ENCODE measurements around the gene HLF. TPM values are rescaled to one million over a fixed set of nuclear protein-coding genes. Genes with fewer than 3 reads are reported as not detected.

The HLF gene
- total RNA-seq, 2 experiments from 2014 or later = 0.79 to 0.86 TPM

DNA sequence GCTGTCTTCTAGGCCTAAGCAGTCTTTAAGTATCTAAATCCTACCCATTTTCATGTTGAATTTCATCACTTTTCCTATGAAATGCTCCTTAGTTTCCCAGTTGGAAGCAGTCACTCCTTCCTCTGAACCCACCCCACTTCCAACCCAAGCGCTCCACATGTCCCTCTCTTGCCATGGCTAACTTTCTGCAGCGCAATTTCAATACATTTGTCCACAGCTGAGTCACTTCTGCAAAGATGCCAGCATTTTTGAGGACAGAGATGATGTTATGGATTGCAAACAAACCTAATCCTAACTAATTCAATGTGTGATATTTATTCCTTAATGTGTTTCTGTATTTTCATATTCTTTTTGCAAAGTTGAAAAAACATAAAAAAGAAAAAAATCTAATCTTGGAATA, 71.7 kb downstream of the HLF start:
- H3K4me1 Mint-ChIP-seq (ENCODE audit: low read depth) = no peaks in the 10 kb centered on the region
- intact Hi-C loops (cut with micrococcal nuclease) = no loop called here
- no peaks in the 10 kb centered on the region for H3K9me3 Mint-ChIP-seq
- DNase-seq = no peak
- H3K36me3 Mint-ChIP-seq (ENCODE audit: low read depth) = no peaks in the 10 kb centered on the region
- H3K27ac Mint-ChIP-seq = no peak overlapping the region
- CTCF ChIA-PET = no interaction called here
- H3K27me3 Mint-ChIP-seq (ENCODE audit: low read depth) = peaks cover 13% of the 10 kb centered on the region
- no peak overlapping the region for H3K4me3 Mint-ChIP-seq

DNA sequence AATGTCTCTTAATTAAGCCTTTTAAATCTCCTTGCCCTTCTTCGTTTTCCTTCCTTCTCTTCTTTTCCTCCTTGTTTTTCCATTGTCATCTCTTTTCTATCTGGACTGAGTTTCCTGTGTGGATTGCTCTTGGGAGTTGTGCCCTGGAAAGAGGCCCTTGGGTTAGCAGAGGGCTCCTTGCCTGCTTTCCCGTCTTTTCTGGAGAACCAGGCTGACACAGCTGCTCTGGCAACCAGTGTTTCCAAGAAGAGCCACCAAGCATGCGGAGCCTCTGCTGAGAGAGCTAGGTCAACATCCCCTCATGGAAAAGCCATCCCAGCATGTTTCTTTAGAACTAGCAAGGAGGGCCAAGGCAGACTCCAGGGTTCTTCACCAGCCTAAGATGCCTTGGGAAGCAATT, 75.4 kb downstream of the HLF start:
- intact Hi-C loops (cut with micrococcal nuclease) = no loop called here
- H3K27ac Mint-ChIP-seq = no peak overlapping the region
- CTCF ChIA-PET = no interaction called here

DNA sequence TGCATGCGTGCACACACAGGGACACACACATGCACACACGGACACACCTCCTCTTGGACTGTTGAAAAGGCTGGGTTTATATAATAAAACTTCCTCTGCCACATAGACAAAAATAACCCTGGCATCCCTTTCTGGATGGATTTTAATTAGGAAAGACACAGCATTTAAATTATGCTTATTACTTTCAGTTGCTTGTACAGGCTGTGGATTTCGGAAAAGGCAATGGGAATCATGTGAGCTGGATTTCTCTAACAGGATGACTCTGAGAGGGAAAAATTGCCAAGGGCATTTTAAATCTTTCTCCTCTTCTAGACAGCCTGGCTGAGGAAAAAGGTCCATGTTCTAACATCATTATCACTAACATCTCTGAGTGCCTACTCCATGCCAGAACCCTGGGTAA, 75.9 kb downstream of the HLF start:
- Mint-ChIP-seq H3K36me3 (ENCODE audit: low read depth) (no peaks in the 10 kb centered on the region), H3K4me1 (ENCODE audit: low read depth) (peaks cover 3% of the 10 kb centered on the region), H3K4me3 (no peak overlapping the region), H3K27me3 (ENCODE audit: low read depth) (peaks cover 13% of the 10 kb centered on the region), H3K9me3 (no peaks in the 10 kb centered on the region), H3K27ac (no peak overlapping the region)
- CTCF ChIA-PET = no interaction called here
- intact Hi-C loops (cut with micrococcal nuclease) = no loop called here
- DNase-seq = no peak

More for the DNA sequence above, 75.4 kb downstream of the HLF start:
- Mint-ChIP-seq H3K36me3 (ENCODE audit: low read depth) (no peaks in the 10 kb centered on the region), H3K4me3 (no peak overlapping the region), H3K27me3 (ENCODE audit: low read depth) (peaks cover 13% of the 10 kb centered on the region), H3K9me3 (no peaks in the 10 kb centered on the region), H3K4me1 (ENCODE audit: low read depth) (peaks cover 3% of the 10 kb centered on the region)
- no peak for DNase-seq

DNA sequence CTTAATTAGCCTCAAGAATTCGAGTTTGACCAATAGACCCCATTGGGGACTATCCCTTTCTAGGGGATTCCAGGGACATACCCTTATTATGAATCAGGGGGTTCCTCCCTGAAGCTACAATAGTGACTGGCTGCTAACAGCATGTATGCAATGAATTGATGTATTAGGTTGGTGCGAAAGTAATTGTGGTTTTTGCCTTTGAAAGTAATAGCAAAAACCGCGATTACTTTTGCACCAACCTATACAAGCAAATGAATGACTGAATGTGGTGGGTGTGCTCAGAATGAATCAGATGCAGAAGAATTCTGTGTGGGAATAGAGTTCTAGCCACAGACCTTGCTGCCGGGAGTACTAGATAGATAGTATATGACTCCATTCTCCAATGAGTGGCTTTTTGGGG, 76.7 kb downstream of the HLF start:
- no peak for DNase-seq
- intact Hi-C loops (cut with micrococcal nuclease) = no loop called here
- Mint-ChIP-seq H3K36me3 (ENCODE audit: low read depth) (no peaks in the 10 kb centered on the region), H3K4me1 (ENCODE audit: low read depth) (peaks cover 3% of the 10 kb centered on the region), H3K27me3 (ENCODE audit: low read depth) (peaks cover 13% of the 10 kb centered on the region), H3K4me3 (no peak overlapping the region), H3K9me3 (no peaks in the 10 kb centered on the region), H3K27ac (no peak overlapping the region)
- CTCF ChIA-PET = no interaction called here

DNA sequence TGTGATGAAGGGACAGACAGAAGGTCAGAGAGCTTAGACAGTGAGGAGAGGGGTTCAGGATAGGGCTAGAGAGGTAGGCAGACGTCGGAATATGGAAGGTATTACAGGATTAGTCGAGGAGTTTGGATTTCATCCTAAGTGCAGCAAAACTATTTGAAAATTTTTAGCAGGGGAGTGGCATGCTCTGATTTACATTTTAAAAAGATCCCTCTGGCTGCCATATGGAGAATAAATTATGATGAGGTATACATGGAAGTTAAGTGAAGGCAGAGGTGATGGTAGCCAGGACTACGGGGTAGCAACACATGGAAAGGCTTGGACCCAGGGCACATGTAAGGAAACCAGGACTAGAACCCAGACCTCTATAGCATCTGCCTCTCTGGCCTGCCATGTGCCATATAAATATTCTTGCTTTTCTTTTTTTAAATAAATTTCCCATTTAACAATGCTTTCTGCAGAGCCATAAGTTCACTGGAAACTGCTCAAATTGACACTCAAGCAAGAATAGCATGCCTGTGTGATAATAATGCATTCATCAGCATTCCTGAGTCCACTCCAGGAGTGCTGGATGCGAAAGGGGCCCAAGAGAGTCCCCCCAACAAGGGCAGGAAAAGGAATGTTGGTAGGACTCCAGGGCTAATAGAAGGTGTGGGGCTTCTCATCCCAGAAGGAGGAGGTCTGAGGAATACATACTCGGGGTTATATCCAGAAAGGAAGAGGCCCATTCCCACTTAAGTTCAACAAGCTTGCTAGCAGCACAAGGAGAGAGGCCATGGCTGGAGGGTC, 78.2 kb downstream of the HLF start:
- no peaks in the 10 kb centered on the region for H3K36me3 Mint-ChIP-seq (ENCODE audit: low read depth)
- CTCF ChIA-PET = interaction anchor here (0.8 to 2.1 kb wide), 3 partner anchors 9 to 251 kb away, joined by 3 to 6 read pairs (median 4); no protein-coding TSS in a partner anchor
- peaks cover 13% of the 10 kb centered on the region for H3K27me3 Mint-ChIP-seq (ENCODE audit: low read depth)
- peaks cover 3% of the 10 kb centered on the region for H3K4me1 Mint-ChIP-seq (ENCODE audit: low read depth)
- no peak overlapping the region for H3K4me3 Mint-ChIP-seq
- DNase-seq = no peak
- H3K27ac Mint-ChIP-seq = no peak overlapping the region
- intact Hi-C loops (cut with micrococcal nuclease) = no loop called here
- no peaks in the 10 kb centered on the region for H3K9me3 Mint-ChIP-seq

DNA sequence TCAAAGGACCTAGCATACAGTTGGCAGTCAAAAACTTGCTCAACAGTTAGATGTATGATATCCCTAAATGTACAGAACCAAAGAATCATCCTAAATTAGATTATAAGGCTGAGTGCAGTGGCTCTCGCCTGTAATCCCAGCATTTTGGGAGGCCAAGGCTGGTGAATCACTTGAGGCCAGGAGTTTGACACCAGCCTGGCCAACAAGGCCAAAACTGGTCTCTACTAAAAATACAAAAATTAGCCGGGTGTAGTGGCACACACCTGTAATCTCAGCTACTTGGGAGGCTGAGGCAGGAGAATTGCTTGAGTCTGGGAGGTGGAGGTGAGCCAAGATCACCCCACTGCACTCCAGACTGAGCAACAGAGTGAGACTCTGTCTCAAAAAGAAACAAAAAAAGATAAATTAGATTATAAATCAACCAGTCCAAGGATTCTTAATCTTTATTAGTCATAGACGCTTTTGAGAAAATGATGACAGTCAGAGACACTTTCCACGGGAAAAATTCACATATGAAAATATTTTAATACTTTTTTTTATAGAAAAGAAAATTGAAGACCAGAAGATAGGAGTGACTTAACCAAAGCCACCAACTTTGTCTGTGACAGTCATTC, 79.2 kb downstream of the HLF start:
- peaks cover 8% of the 10 kb centered on the region for H3K27me3 Mint-ChIP-seq (ENCODE audit: low read depth)
- intact Hi-C loops (cut with micrococcal nuclease) = no loop called here
- no peaks in the 10 kb centered on the region for H3K9me3 Mint-ChIP-seq
- H3K4me3 Mint-ChIP-seq = no peak overlapping the region
- DNase-seq = no peak
- H3K36me3 Mint-ChIP-seq (ENCODE audit: low read depth) = no peaks in the 10 kb centered on the region
- CTCF ChIA-PET = interaction anchor here (0.9 to 2.1 kb wide), 2 partner anchors 14 to 351 kb away, joined by 3 to 4 read pairs; no protein-coding TSS in a partner anchor
- H3K27ac Mint-ChIP-seq = no peak overlapping the region
- peaks cover 6% of the 10 kb centered on the region for H3K4me1 Mint-ChIP-seq (ENCODE audit: low read depth)

DNA sequence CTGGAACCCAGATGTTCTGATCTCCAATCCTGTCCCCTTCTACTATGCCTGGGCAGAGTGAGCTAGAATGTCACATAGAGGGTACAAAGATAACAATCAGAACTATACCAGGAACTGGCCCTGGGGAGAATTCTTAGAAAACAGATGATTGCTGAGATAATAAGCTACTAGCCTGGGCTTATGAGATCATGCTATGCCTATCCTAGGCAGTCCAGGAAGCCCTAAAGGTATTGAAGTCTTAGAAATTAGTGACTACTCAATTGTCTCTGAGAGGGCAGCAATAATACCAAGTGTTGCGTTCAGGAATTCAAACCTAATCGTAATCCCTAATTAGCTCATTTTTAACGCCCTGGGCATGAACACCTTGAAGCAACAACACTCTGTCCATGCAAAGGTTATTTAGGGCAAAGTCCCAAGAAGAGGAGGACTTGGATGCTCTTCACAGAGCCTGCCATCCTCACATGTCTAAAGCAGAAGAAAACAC, 79.8 kb downstream of the HLF start:
- Mint-ChIP-seq H3K4me3 (no peak overlapping the region), H3K4me1 (ENCODE audit: low read depth) (peaks cover 6% of the 10 kb centered on the region), H3K9me3 (no peaks in the 10 kb centered on the region), H3K27ac (no peak overlapping the region), H3K27me3 (ENCODE audit: low read depth) (peaks cover 5% of the 10 kb centered on the region), H3K36me3 (ENCODE audit: low read depth) (no peaks in the 10 kb centered on the region)
- CTCF ChIA-PET = interaction anchor here (0.5 to 2.1 kb wide), 4 partner anchors 14 to 1278 kb away, joined by 3 to 4 read pairs (median 3); no protein-coding TSS in a partner anchor
- intact Hi-C loops (cut with micrococcal nuclease) = no loop called here
- no peak for DNase-seq

DNA sequence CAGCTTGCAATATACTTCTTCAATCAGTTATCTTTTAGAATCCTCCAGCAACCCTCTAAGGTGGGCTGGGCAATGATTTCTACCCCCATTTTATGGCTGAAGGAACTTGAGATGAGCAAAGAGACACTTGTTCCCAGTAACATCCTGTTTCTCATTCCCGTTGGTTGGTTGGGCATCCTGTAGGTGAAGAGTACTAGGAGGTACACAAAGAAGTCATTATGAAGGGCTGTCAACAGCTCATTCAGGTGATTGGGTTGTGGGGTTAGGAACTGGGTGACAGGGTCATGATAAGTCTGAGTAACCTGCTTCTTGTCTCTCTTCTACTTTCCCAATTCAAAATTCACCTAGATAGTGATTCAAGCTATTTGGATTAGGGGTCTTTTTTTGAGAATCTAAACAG, 80.4 kb downstream of the HLF start:
- Mint-ChIP-seq H3K4me3 (no peak overlapping the region), H3K9me3 (no peaks in the 10 kb centered on the region), H3K27ac (no peak overlapping the region), H3K27me3 (ENCODE audit: low read depth) (peaks cover 4% of the 10 kb centered on the region), H3K36me3 (ENCODE audit: low read depth) (no peaks in the 10 kb centered on the region), H3K4me1 (ENCODE audit: low read depth) (peaks cover 6% of the 10 kb centered on the region)
- DNase-seq = no peak
- CTCF ChIA-PET = interaction anchor here (0.6 to 2.1 kb wide), 4 partner anchors 13 to 1616 kb away, joined by 3 to 4 read pairs (median 4); partner anchors contain the start of gene COIL
- intact Hi-C loops (cut with micrococcal nuclease) = no loop called here

DNA sequence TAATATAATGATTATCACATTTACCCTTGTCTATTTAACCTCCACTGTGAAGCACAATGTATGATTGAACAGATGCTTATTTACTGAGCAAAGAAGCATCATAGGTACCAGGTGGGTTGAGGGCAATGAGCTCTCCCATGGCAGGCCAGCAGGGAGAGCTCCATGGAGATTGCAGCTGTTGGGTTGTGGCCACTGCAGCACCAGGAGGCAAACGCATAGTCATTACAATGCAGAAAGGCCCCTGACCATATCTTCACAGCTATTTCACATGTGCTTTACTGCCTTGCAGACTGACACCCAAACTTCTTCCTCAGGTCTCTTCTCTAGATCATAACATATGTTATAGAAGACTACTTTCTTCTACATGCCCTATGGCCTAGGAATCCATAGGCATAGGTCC, 81.9 kb downstream of the HLF start:
- intact Hi-C loops (cut with micrococcal nuclease) = no loop called here
- H3K9me3 Mint-ChIP-seq = no peaks in the 10 kb centered on the region
- CTCF ChIA-PET = interaction anchor here (0.6 to 4.2 kb wide), 4 partner anchors 10 to 354 kb away, joined by 3 to 31 read pairs (median 10); no protein-coding TSS in a partner anchor
- no peaks in the 10 kb centered on the region for H3K36me3 Mint-ChIP-seq (ENCODE audit: low read depth)
- H3K4me1 Mint-ChIP-seq (ENCODE audit: low read depth) = peaks cover 6% of the 10 kb centered on the region
- H3K27me3 Mint-ChIP-seq (ENCODE audit: low read depth) = peaks cover 2% of the 10 kb centered on the region
- no peak for DNase-seq
- H3K4me3 Mint-ChIP-seq = no peak overlapping the region
- H3K27ac Mint-ChIP-seq = no peak overlapping the region

DNA sequence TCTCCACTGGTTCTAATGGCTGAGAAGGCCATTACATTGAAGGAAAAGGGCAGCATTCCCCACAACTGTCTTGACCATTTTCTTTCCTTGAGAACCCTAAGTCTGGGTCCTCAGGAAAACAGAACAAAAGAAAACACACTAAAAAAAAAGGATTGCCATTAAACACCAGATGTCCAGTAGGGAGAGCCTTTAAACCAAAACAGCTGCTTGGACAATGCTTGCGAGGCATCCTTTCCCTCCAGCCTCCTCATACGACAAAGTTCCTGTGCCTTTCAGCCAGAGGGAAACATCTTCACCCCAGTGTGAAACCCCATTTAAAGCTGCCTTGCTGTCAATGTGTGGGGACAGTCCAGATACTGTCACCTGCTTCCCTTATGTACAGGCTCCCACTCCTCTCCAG, 82.6 kb downstream of the HLF start:
- H3K27me3 Mint-ChIP-seq (ENCODE audit: low read depth) = peaks cover 2% of the 10 kb centered on the region
- no peak overlapping the region for H3K27ac Mint-ChIP-seq
- DNase-seq = no peak
- H3K36me3 Mint-ChIP-seq (ENCODE audit: low read depth) = no peaks in the 10 kb centered on the region
- CTCF ChIA-PET = interaction anchor here (0.6 to 4.2 kb wide), 15 partner anchors 8 to 355 kb away, joined by 3 to 31 read pairs (median 3); no protein-coding TSS in a partner anchor
- no peaks in the 10 kb centered on the region for H3K9me3 Mint-ChIP-seq
- intact Hi-C loops (cut with micrococcal nuclease) = no loop called here
- H3K4me3 Mint-ChIP-seq = no peak overlapping the region
- peaks cover 6% of the 10 kb centered on the region for H3K4me1 Mint-ChIP-seq (ENCODE audit: low read depth)

DNA sequence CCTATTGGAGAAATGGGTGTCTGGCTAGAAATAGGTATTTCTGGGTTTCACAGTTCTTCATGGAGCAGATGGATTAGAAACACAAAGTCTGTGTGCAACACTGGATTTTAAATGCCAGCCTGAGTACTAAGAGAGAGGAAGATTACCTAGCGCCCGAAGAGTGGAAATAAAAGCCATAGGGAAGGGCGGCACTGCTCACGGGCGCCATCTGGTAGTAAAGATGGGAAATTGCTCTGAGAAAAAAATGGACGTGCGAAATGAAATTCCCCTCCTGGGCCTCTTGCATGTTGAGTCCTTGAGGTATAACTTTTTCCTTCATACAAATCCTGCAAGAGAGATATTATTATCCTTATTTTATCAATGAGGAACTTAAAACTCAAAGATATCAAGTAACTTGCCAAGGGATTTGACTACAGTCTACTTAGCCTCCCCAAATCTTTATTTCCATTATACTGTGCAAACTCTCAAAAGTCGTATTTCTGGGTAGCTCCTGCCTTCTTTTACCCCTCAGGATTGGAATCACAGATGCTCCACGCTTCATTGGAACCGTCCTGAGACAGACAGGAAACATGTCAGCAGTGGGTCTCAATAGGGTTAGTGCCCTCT, 84.1 kb downstream of the HLF start:
- CTCF ChIA-PET = interaction anchor here (0.7 to 4.2 kb wide), 12 partner anchors 9 to 356 kb away, joined by 3 to 31 read pairs (median 4); no protein-coding TSS in a partner anchor
- Mint-ChIP-seq H3K9me3 (no peaks in the 10 kb centered on the region), H3K4me1 (ENCODE audit: low read depth) (peaks cover 4% of the 10 kb centered on the region), H3K36me3 (ENCODE audit: low read depth) (no peaks in the 10 kb centered on the region), H3K4me3 (no peak overlapping the region), H3K27ac (no peak overlapping the region), H3K27me3 (ENCODE audit: low read depth) (peaks cover 2% of the 10 kb centered on the region)
- DNase-seq = peak; percentile 54
- intact Hi-C loops (cut with micrococcal nuclease) = loop anchor here (1.0 to 2.0 kb wide), 4 partner anchors 34 to 356 kb away; no protein-coding TSS in a partner anchor

DNA sequence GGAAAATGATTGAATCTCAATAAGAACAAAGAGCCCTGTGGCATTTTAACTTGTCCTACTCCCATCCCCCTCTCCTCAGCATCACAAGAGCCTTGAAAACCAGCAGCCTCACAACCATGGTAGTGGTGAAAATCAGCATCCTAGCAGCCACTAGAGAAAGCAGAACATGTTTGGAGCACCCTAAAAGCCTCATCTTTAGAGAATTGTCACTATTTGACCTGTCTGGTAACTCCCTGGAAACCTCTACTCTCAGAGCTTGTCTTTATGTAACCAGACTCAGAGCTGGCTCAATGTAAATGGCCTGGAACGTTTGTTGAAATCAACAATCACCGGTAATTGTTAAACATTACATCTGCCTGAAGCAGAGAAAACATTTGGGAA, 86.1 kb downstream of the HLF start:
- Mint-ChIP-seq H3K27me3 (ENCODE audit: low read depth) (peaks cover 2% of the 10 kb centered on the region), H3K27ac (no peak overlapping the region), H3K36me3 (ENCODE audit: low read depth) (no peaks in the 10 kb centered on the region), H3K4me1 (ENCODE audit: low read depth) (peaks cover 3% of the 10 kb centered on the region), H3K9me3 (no peaks in the 10 kb centered on the region), H3K4me3 (no peak overlapping the region)
- no peak for DNase-seq
- intact Hi-C loops (cut with micrococcal nuclease) = no loop called here
- CTCF ChIA-PET = interaction anchor here (2.3 kb wide), 1 partner anchor 358 kb away, joined by 15 read pairs; no protein-coding TSS in a partner anchor

Measured in activated naive CD4-positive, alpha-beta T cell treated with anti-CD3 and anti-CD28 coated beads for 36 hours (primary cell).